ENCODE results near the gene SLC35F4.

Gene SLC35F4

GRCh38 chr14:57809808-57810207, 56.1 kb downstream of the SLC35F4 start:
- no peaks in the 10 kb centered on the region for H3K36me3 ChIP-seq (ENCODE audit: control insufficient read depth in 2 of 2, insufficient read depth in 2 of 2, low read length in 2 of 2)
- no peak overlapping the region for H3K27ac ChIP-seq (ENCODE audit: low read length)
- no peaks in the 10 kb centered on the region for H3K4me1 ChIP-seq (ENCODE audit: control insufficient read depth, insufficient read depth, low read length)
- no peaks in the 10 kb centered on the region for H3K9me3 ChIP-seq (ENCODE audit: control insufficient read depth in 2 of 2, low read length in 2 of 2)
- no peak overlapping the region for H3K4me3 ChIP-seq (ENCODE audit: low read length in 2 of 2)
- H3K9ac ChIP-seq (ENCODE audit: low read length in 2 of 2), result no peak overlapping the region
- no peaks in the 10 kb centered on the region for H3K27me3 ChIP-seq (ENCODE audit: control insufficient read depth in 1 of 2, insufficient read depth in 2 of 2, low read length in 2 of 2)

- Histone ChIP-seq H3K4me1 (ENCODE audit: control insufficient read depth, insufficient read depth, low read length) (no peaks in the 10 kb centered on the region), H3K27ac (ENCODE audit: low read length) (no peak overlapping the region), H3K36me3 (ENCODE audit: control insufficient read depth in 2 of 2, insufficient read depth in 2 of 2, low read length in 2 of 2) (no peaks in the 10 kb centered on the region), H3K9ac (ENCODE audit: low read length in 2 of 2) (no peak overlapping the region), H3K9me3 (ENCODE audit: control insufficient read depth in 2 of 2, low read length in 2 of 2) (peaks cover 0 to 2% of the 10 kb centered on the region in 2 donors), H3K4me3 (ENCODE audit: low read length in 2 of 2) (no peak overlapping the region), H3K27me3 (ENCODE audit: control insufficient read depth in 1 of 2, insufficient read depth in 2 of 2, low read length in 2 of 2) (no peaks in the 10 kb centered on the region)
These were observed 68.7 kb downstream of the SLC35F4 start for GRCh38 chr14:57797160-57797559.

GRCh38 chr14:57796556-57796955, 69.3 kb downstream of the SLC35F4 start:
- no peaks in the 10 kb centered on the region for H3K36me3 ChIP-seq (ENCODE audit: control insufficient read depth in 2 of 2, insufficient read depth in 2 of 2, low read length in 2 of 2)
- H3K27ac ChIP-seq (ENCODE audit: low read length), result no peak overlapping the region
- H3K4me1 ChIP-seq (ENCODE audit: control insufficient read depth, insufficient read depth, low read length), result no peaks in the 10 kb centered on the region
- H3K4me3 ChIP-seq (ENCODE audit: low read length in 2 of 2), result no peak overlapping the region
- H3K9me3 ChIP-seq (ENCODE audit: control insufficient read depth in 2 of 2, low read length in 2 of 2), result peaks cover 0 to 2% of the 10 kb centered on the region in 2 donors
- H3K27me3 ChIP-seq (ENCODE audit: control insufficient read depth in 1 of 2, insufficient read depth in 2 of 2, low read length in 2 of 2), result no peaks in the 10 kb centered on the region
- no peak overlapping the region for H3K9ac ChIP-seq (ENCODE audit: low read length in 2 of 2)

GRCh38 chr14:57785058-57785457, 80.8 kb downstream of the SLC35F4 start:
- Histone ChIP-seq H3K4me1 (ENCODE audit: control insufficient read depth, insufficient read depth, low read length) (no peaks in the 10 kb centered on the region), H3K9me3 (ENCODE audit: control insufficient read depth in 2 of 2, low read length in 2 of 2) (no peaks in the 10 kb centered on the region), H3K27ac (ENCODE audit: low read length) (no peak overlapping the region), H3K4me3 (ENCODE audit: low read length in 2 of 2) (no peak overlapping the region), H3K9ac (ENCODE audit: low read length in 2 of 2) (no peak overlapping the region), H3K36me3 (ENCODE audit: control insufficient read depth in 2 of 2, insufficient read depth in 2 of 2, low read length in 2 of 2) (no peaks in the 10 kb centered on the region), H3K27me3 (ENCODE audit: control insufficient read depth in 1 of 2, insufficient read depth in 2 of 2, low read length in 2 of 2) (no peaks in the 10 kb centered on the region)

- Histone ChIP-seq H3K27ac (ENCODE audit: low read length) (no peak overlapping the region), H3K4me3 (ENCODE audit: low read length in 2 of 2) (no peak overlapping the region), H3K4me1 (ENCODE audit: control insufficient read depth, insufficient read depth, low read length) (no peaks in the 10 kb centered on the region), H3K9me3 (ENCODE audit: control insufficient read depth in 2 of 2, low read length in 2 of 2) (peaks cover 1 to 6% of the 10 kb centered on the region in 2 donors), H3K27me3 (ENCODE audit: control insufficient read depth in 1 of 2, insufficient read depth in 2 of 2, low read length in 2 of 2) (no peaks in the 10 kb centered on the region), H3K36me3 (ENCODE audit: control insufficient read depth in 2 of 2, insufficient read depth in 2 of 2, low read length in 2 of 2) (no peaks in the 10 kb centered on the region), H3K9ac (ENCODE audit: low read length in 2 of 2) (no peak overlapping the region)
These were observed 94.1 kb downstream of the SLC35F4 start for GRCh38 chr14:57771801-57772200.

- peaks cover 0 to 4% of the 10 kb centered on the region in 2 donors for H3K9me3 ChIP-seq (ENCODE audit: control insufficient read depth in 2 of 2, low read length in 2 of 2)
- no peaks in the 10 kb centered on the region for H3K4me1 ChIP-seq (ENCODE audit: control insufficient read depth, insufficient read depth, low read length)
These were observed 95.9 kb downstream of the SLC35F4 start for GRCh38 chr14:57769863-57770523.

GRCh38 chr14:57761800-57762199, 104.1 kb downstream of the SLC35F4 start:
- H3K9ac ChIP-seq (ENCODE audit: low read length in 2 of 2), result no peak overlapping the region
- no peaks in the 10 kb centered on the region for H3K36me3 ChIP-seq (ENCODE audit: control insufficient read depth in 2 of 2, insufficient read depth in 2 of 2, low read length in 2 of 2)
- no peak overlapping the region for H3K4me3 ChIP-seq (ENCODE audit: low read length in 2 of 2)
- no peaks in the 10 kb centered on the region for H3K9me3 ChIP-seq (ENCODE audit: control insufficient read depth in 2 of 2, low read length in 2 of 2)
- no peak overlapping the region for H3K27ac ChIP-seq (ENCODE audit: low read length)
- H3K27me3 ChIP-seq (ENCODE audit: control insufficient read depth in 1 of 2, insufficient read depth in 2 of 2, low read length in 2 of 2), result no peaks in the 10 kb centered on the region
- no peaks in the 10 kb centered on the region for H3K4me1 ChIP-seq (ENCODE audit: control insufficient read depth, insufficient read depth, low read length)

More at GRCh38 chr14:57769863-57770523, 95.9 kb downstream of the SLC35F4 start:
- Histone ChIP-seq H3K4me3 (ENCODE audit: low read length in 2 of 2) (no peak overlapping the region), H3K36me3 (ENCODE audit: control insufficient read depth in 2 of 2, insufficient read depth in 2 of 2, low read length in 2 of 2) (no peaks in the 10 kb centered on the region), H3K27me3 (ENCODE audit: control insufficient read depth in 1 of 2, insufficient read depth in 2 of 2, low read length in 2 of 2) (no peaks in the 10 kb centered on the region), H3K27ac (ENCODE audit: low read length) (no peak overlapping the region), H3K9ac (ENCODE audit: low read length in 2 of 2) (no peak overlapping the region)

GRCh38 chr14:57760896-57761295, 105.0 kb downstream of the SLC35F4 start:
- no peak overlapping the region for H3K27ac ChIP-seq (ENCODE audit: low read length)
- H3K4me3 ChIP-seq (ENCODE audit: low read length in 2 of 2), result no peak overlapping the region
- H3K27me3 ChIP-seq (ENCODE audit: control insufficient read depth in 1 of 2, insufficient read depth in 2 of 2, low read length in 2 of 2), result no peaks in the 10 kb centered on the region
- no peaks in the 10 kb centered on the region for H3K9me3 ChIP-seq (ENCODE audit: control insufficient read depth in 2 of 2, low read length in 2 of 2)
- no peak overlapping the region for H3K9ac ChIP-seq (ENCODE audit: low read length in 2 of 2)
- H3K4me1 ChIP-seq (ENCODE audit: control insufficient read depth, insufficient read depth, low read length), result no peaks in the 10 kb centered on the region
- no peaks in the 10 kb centered on the region for H3K36me3 ChIP-seq (ENCODE audit: control insufficient read depth in 2 of 2, insufficient read depth in 2 of 2, low read length in 2 of 2)

GRCh38 chr14:57755018-57755521, 110.8 kb downstream of the SLC35F4 start:
- H3K27me3 ChIP-seq (ENCODE audit: control insufficient read depth in 1 of 2, insufficient read depth in 2 of 2, low read length in 2 of 2), result no peaks in the 10 kb centered on the region
- H3K9ac ChIP-seq (ENCODE audit: low read length in 2 of 2), result no peak overlapping the region
- H3K36me3 ChIP-seq (ENCODE audit: control insufficient read depth in 2 of 2, insufficient read depth in 2 of 2, low read length in 2 of 2), result no peaks in the 10 kb centered on the region
- H3K9me3 ChIP-seq (ENCODE audit: control insufficient read depth in 2 of 2, low read length in 2 of 2), result no peaks in the 10 kb centered on the region
- no peak overlapping the region for H3K4me3 ChIP-seq (ENCODE audit: low read length in 2 of 2)
- H3K27ac ChIP-seq (ENCODE audit: low read length), result no peak overlapping the region
- no peaks in the 10 kb centered on the region for H3K4me1 ChIP-seq (ENCODE audit: control insufficient read depth, insufficient read depth, low read length)

- Histone ChIP-seq H3K9ac (ENCODE audit: low read length in 2 of 2) (no peak overlapping the region), H3K4me1 (ENCODE audit: control insufficient read depth, insufficient read depth, low read length) (no peaks in the 10 kb centered on the region), H3K36me3 (ENCODE audit: control insufficient read depth in 2 of 2, insufficient read depth in 2 of 2, low read length in 2 of 2) (no peaks in the 10 kb centered on the region), H3K27me3 (ENCODE audit: control insufficient read depth in 1 of 2, insufficient read depth in 2 of 2, low read length in 2 of 2) (no peaks in the 10 kb centered on the region), H3K27ac (ENCODE audit: low read length) (no peak overlapping the region), H3K9me3 (ENCODE audit: control insufficient read depth in 2 of 2, low read length in 2 of 2) (no peaks in the 10 kb centered on the region), H3K4me3 (ENCODE audit: low read length in 2 of 2) (no peak overlapping the region)
These were observed 111.4 kb downstream of the SLC35F4 start for GRCh38 chr14:57754527-57754926.

- Histone ChIP-seq H3K4me1 (ENCODE audit: control insufficient read depth, insufficient read depth, low read length) (no peaks in the 10 kb centered on the region), H3K9me3 (ENCODE audit: control insufficient read depth in 2 of 2, low read length in 2 of 2) (no peaks in the 10 kb centered on the region), H3K27ac (ENCODE audit: low read length) (no peak overlapping the region), H3K4me3 (ENCODE audit: low read length in 2 of 2) (no peak overlapping the region), H3K36me3 (ENCODE audit: control insufficient read depth in 2 of 2, insufficient read depth in 2 of 2, low read length in 2 of 2) (no peaks in the 10 kb centered on the region), H3K27me3 (ENCODE audit: control insufficient read depth in 1 of 2, insufficient read depth in 2 of 2, low read length in 2 of 2) (no peaks in the 10 kb centered on the region), H3K9ac (ENCODE audit: low read length in 2 of 2) (no peak overlapping the region)
These were observed 112.1 kb downstream of the SLC35F4 start for GRCh38 chr14:57753821-57754220.
